Airway epithelial cell (primary cell): ENCODE data around the gene WDR20. TPM values are rescaled to one million over a fixed set of nuclear protein-coding genes. Genes with fewer than 3 reads are reported as not detected.

Experiments used
- total RNA-seq: library from RNA; depleted of rRNA; stranded (reverse); fragments of >200 nt; gene quantifications from 2 replicates; pipeline ENCODE4 v1.2.3, GENCODE V29; 2015

WDR20 gene
- 15.1 and 16.7 TPM in 2 replicates for total RNA-seq

GRCh38 chr14:102139286-102140026 is at the start of gene WDR20:
Gene WDR20 (plus strand): TSS chr14:102139897. CDS start chr14:102139924, 27 bp downstream.

Other genes with a start within 250 kb of the WDR20 start
- gene DYNC1H1, start 175.3 kb upstream of the WDR20 start, total RNA-seq = 305 and 381 TPM in 2 replicates
- gene HSP90AA1, start 52.9 kb upstream of the WDR20 start, total RNA-seq = 546 and 628 TPM in 2 replicates
- gene MOK, start 165.3 kb downstream of the WDR20 start, total RNA-seq = 10.4 and 10.8 TPM in 2 replicates
- gene ZNF839, start 179.8 kb downstream of the WDR20 start, total RNA-seq = 10.7 and 12.9 TPM in 2 replicates
- 58.0 and 66.9 TPM in 2 replicates for gene CINP, start 223.0 kb downstream of the WDR20 start, total RNA-seq
- gene TECPR2, start 223.0 kb downstream of the WDR20 start, total RNA-seq = 6.3 and 8.0 TPM in 2 replicates